PC-9 (cell line): ENCODE results near the gene CHRDL2. TPM values are rescaled to one million over a fixed set of nuclear protein-coding genes. Genes with fewer than 3 reads are reported as not detected.

Experiments
- BruUV-seq: library from RNA; stranded (reverse); fragments of 400-500 nt; replicated peaks from 2 replicates; lab custom pipeline; 2021; lab: Mats Ljungman, UMichigan
- CTCF ChIA-PET: fragments of 300-600 bp; sonication (Branson Sonifier 250); formaldehyde crosslinking; loops from one replicate; lab custom pipeline; 2022; ENCODE audit warnings: antibody characterized with exemption; lab: Charles Lee
- POLR2A ChIA-PET: fragments of 300-600 bp; sonication (Branson Sonifier 250); formaldehyde crosslinking; loops from one replicate; lab custom pipeline; 2022; ENCODE audit warnings: antibody characterized with exemption; ENCODE audit not compliant: unreplicated experiment; lab: Charles Lee
- DNase-seq, 2 experiments: peaks; one replicate each; pipeline versions ENCODE4 v3.0.0 to v3.0.0-alpha.2; 2015 to 2022; ENCODE audit warnings: mixed read lengths in 1 of 2
- H2AFZ ChIP-seq: fragments of 200-600 bp; sonication (generic); 2 replicates; pipeline ENCODE4 v1.8.1; 2017; ENCODE audit warnings: antibody characterized with exemption
- H3F3A ChIP-seq: fragments of 200-600 bp; sonication (generic); 2 replicates; pipeline ENCODE4 v1.8.1; 2017; ENCODE audit warnings: antibody characterized with exemption, mild to moderate bottlenecking, low read depth; ENCODE audit not compliant: insufficient read depth
- H3K27ac ChIP-seq: fragments of 200-600 bp; sonication (generic); 2 replicates; pipeline ENCODE4 v1.6.1; 2016; ENCODE audit warnings: mixed run types
- H3K27me3 ChIP-seq: fragments of 200-600 bp; sonication (generic); 2 replicates; pipeline ENCODE4 v1.6.1; 2016; ENCODE audit warnings: low read depth, mixed run types; ENCODE audit not compliant: insufficient read depth
- H3K36me3 ChIP-seq: fragments of 200-600 bp; sonication (generic); 2 replicates; pipeline ENCODE4 v1.6.1; 2016; ENCODE audit warnings: low read depth, mixed run types
- H3K4me1 ChIP-seq: fragments of 200-600 bp; sonication (generic); replicated peaks from 2 replicates; pipeline ENCODE4 v1.6.1; 2016; ENCODE audit warnings: mixed run types; ENCODE audit not compliant: insufficient read depth
- H3K4me2 ChIP-seq: fragments of 200-600 bp; sonication (generic); 2 replicates; pipeline ENCODE4 v1.6.1; 2017; ENCODE audit warnings: mixed run types
- H3K4me3 ChIP-seq: fragments of 200-600 bp; sonication (generic); 2 replicates; pipeline ENCODE4 v1.6.1; 2016; ENCODE audit warnings: mixed run types
- H3K79me2 ChIP-seq: fragments of 200-600 bp; sonication (generic); 2 replicates; pipeline ENCODE4 v1.6.1; 2017; ENCODE audit warnings: low read depth, mixed run types
- H3K9me2 ChIP-seq: fragments of 200-600 bp; sonication (generic); 2 replicates; pipeline ENCODE4 v1.8.1; 2017; ENCODE audit warnings: mild to moderate bottlenecking; ENCODE audit not compliant: insufficient read depth
- H3K9me3 ChIP-seq: fragments of 200-600 bp; sonication (generic); 2 replicates; pipeline ENCODE4 v1.8.1; 2016; ENCODE audit warnings: low read depth; ENCODE audit not compliant: insufficient read depth
- H4K20me1 ChIP-seq: fragments of 200-600 bp; sonication (generic); 2 replicates; pipeline ENCODE4 v1.8.1; 2017; ENCODE audit not compliant: insufficient read depth
- EZH2 ChIP-seq: fragments of 200-600 bp; sonication (generic); IDR thresholded peaks from 2 replicates; pipeline ENCODE4 v1.8.0; 2017; ENCODE audit warnings: antibody characterized with exemption, low read depth
- intact Hi-C: fragments of 100-400 bp; cut with micrococcal nuclease; formaldehyde crosslinking; loops from one replicate; pipeline ENCODE4 v1.10.0; 2022; ENCODE audit not compliant: unreplicated experiment
- total RNA-seq: library from RNA; stranded (reverse); gene quantifications from 2 replicates; pipeline ENCODE4 v1.2.3, GENCODE V29; 2021
- TF ChIP-seq, protein P1 (sequence below): fragments of 200-600 bp; sonication (generic); conservative IDR thresholded peaks from 2 replicates; pipeline ENCODE4 v1.6.1; 2017; ENCODE audit warnings: mixed run types, antibody characterized with exemption, mild to moderate bottlenecking, moderate library complexity

CHRDL2 gene
- total RNA-seq, 1 experiment from 2014 or later: not detected

DNA sequence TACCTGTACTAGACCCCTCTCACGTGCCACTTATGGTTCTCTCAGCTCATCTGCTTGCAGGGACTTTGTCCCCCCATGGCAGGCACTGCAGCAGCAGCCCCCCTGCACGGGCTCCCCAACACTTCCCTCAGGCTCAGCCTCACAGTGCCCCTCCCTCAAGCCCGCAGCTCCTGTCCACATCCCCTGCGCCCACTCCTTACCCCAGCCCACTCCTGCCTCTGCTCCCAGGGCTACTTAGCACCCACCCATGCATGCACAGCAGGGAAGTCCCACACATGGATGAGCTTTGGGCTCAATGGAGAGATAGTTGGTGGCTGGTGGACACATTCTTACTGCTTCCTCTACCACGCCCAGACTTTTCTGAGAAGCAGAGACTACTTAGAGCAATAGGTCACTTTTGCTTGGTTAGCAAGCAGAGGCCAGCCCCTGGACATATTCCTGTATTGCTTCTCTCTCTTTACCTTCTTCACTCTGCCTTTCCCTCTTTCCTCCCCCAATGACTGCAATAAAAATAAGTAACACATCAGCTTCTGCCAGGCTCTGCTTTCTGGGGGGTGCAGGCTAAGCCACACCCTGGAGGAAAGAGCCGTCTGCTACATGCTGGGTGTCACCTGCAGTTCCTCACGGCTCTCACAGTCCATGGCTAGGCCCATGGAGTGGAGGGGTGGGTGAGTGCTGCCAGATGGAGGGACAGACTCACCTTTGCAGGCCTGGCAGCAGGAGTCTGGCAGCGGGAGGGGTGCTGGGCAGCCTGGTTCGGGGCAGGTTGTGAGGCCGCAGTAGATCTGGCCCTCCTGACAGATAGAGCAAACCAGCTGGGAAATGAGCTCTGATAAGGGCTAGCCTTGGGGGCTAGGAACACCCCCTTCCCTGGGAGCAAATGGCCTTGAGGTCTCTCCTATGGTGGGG is 23.4 kb downstream of the CHRDL2 start:
- no peaks in the 10 kb centered on the region for H3K4me1 ChIP-seq
- DNase-seq: no peak
- no peaks in the 10 kb centered on the region for H3K27me3 ChIP-seq
- ChIA-PET POLR2A (no interaction called here), CTCF (interaction anchor here (0.6 kb wide), 1 partner anchor 327 kb away, joined by 4 read pairs; no protein-coding TSS in a partner anchor)
- H3K9me2 ChIP-seq: no peaks in the 10 kb centered on the region
- no peak overlapping the region for H3K27ac ChIP-seq
- H3K79me2 ChIP-seq: no peaks in the 10 kb centered on the region
- no peaks in the 10 kb centered on the region for H3F3A ChIP-seq
- H2AFZ ChIP-seq: no peak overlapping the region
- no peak overlapping the region for H3K4me3 ChIP-seq
- no peaks in the 10 kb centered on the region for H4K20me1 ChIP-seq
- TF ChIP-seq, protein P1, sequence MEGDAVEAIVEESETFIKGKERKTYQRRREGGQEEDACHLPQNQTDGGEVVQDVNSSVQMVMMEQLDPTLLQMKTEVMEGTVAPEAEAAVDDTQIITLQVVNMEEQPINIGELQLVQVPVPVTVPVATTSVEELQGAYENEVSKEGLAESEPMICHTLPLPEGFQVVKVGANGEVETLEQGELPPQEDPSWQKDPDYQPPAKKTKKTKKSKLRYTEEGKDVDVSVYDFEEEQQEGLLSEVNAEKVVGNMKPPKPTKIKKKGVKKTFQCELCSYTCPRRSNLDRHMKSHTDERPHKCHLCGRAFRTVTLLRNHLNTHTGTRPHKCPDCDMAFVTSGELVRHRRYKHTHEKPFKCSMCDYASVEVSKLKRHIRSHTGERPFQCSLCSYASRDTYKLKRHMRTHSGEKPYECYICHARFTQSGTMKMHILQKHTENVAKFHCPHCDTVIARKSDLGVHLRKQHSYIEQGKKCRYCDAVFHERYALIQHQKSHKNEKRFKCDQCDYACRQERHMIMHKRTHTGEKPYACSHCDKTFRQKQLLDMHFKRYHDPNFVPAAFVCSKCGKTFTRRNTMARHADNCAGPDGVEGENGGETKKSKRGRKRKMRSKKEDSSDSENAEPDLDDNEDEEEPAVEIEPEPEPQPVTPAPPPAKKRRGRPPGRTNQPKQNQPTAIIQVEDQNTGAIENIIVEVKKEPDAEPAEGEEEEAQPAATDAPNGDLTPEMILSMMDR: no peak
- no peak for TF ChIP-seq EZH2
- no peak overlapping the region for H3K4me2 ChIP-seq
- intact Hi-C loops: no loop called here
- BruUV-seq: no TSS peak
- no peaks in the 10 kb centered on the region for H3K36me3 ChIP-seq
- no peaks in the 10 kb centered on the region for H3K9me3 ChIP-seq

DNA sequence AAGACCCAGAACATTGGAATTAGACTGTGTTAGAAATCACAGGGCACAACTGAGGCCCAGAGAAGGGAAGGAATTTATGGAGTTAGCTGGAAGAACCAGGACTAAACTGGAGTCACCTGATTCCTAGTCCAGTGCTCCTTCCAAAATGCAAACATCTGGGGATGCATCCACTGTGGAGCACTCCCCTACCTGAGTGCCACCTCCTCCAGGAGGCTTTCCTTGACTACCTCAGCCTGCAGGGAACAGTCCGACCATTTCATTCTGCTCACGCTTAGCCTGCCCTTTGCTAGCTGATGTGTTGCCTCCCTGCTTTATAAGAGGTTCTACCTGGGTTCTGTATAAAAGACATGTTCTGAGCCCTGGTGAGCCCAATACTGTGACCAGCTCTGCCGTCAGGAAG is 24.0 kb downstream of the CHRDL2 start:
- no peaks in the 10 kb centered on the region for H3K27me3 ChIP-seq
- CTCF ChIA-PET: no interaction called here
- no peaks in the 10 kb centered on the region for H4K20me1 ChIP-seq
- H3K9me2 ChIP-seq: no peaks in the 10 kb centered on the region
- no peak overlapping the region for H3K27ac ChIP-seq
- intact Hi-C loops: no loop called here
- H3K4me3 ChIP-seq: no peak overlapping the region
- no peaks in the 10 kb centered on the region for H3K4me1 ChIP-seq
- H2AFZ ChIP-seq: no peak overlapping the region
- H3K79me2 ChIP-seq: no peaks in the 10 kb centered on the region
- POLR2A ChIA-PET: no interaction called here
- TF ChIP-seq, protein P1: no peak
- no peak for TF ChIP-seq EZH2
- no peaks in the 10 kb centered on the region for H3K36me3 ChIP-seq
- no TSS peak for BruUV-seq
- H3F3A ChIP-seq: no peaks in the 10 kb centered on the region
- no peaks in the 10 kb centered on the region for H3K9me3 ChIP-seq
- no peak overlapping the region for H3K4me2 ChIP-seq
- no peak for DNase-seq

DNA sequence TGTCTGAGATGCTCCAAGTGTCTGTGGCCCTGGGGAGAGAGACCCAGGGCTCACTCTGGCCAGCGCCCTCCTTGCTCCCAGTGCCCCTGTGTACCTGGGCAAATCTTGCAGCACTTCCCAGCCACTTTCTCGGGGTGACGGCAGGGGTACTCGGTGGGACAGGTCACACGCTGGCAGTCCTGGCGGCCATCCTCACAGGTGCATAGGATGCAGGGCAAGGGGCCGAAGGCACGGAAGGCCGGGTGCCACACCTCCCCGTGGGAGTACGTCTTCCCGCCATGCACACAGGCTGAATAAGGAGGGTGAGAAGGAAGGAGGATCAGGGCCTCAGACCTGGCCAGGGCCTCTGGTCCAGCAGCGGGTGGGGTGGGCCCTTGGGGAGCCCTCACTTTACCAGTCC is 28.0 kb downstream of the CHRDL2 start:
- no TSS peak for BruUV-seq
- no peak overlapping the region for H3K4me3 ChIP-seq
- no peaks in the 10 kb centered on the region for H4K20me1 ChIP-seq
- no peak for DNase-seq
- no peaks in the 10 kb centered on the region for H3K4me1 ChIP-seq
- no peaks in the 10 kb centered on the region for H3K36me3 ChIP-seq
- H3K9me3 ChIP-seq: no peaks in the 10 kb centered on the region
- no peak for TF ChIP-seq EZH2
- TF ChIP-seq, protein P1: no peak
- no peak overlapping the region for H3K27ac ChIP-seq
- ChIA-PET CTCF (interaction anchor here (0.9 to 2.9 kb wide), 5 partner anchors 9 to 69 kb away, joined by 3 to 30 read pairs (median 7); no protein-coding TSS in a partner anchor), POLR2A (no interaction called here)
- no peak overlapping the region for H2AFZ ChIP-seq
- no peaks in the 10 kb centered on the region for H3K27me3 ChIP-seq
- H3K79me2 ChIP-seq: no peaks in the 10 kb centered on the region
- intact Hi-C loops: no loop called here
- H3K9me2 ChIP-seq: no peaks in the 10 kb centered on the region
- no peak overlapping the region for H3K4me2 ChIP-seq
- H3F3A ChIP-seq: peaks cover 4% of the 10 kb centered on the region; the same call in 1 of the 2 replicates
